ENCODE results near the gene ANHX.

GRCh38 chr12:133172491-133172890, 63.2 kb downstream of the ANHX start:
- no peak for TF ChIP-seq EZH2 (IDR thresholded peaks at IDR 0.05; ENCODE audit: borderline replicate concordance, low read length)
- no peak for TF ChIP-seq CTCF (conservative IDR thresholded peaks at IDR 0.05 in 1 of 2, IDR thresholded peaks at IDR 0.05 in 1 of 2; ENCODE audit: extremely low read depth in 1 of 2, insufficient read depth in 1 of 2, low read depth in 1 of 2, low read length in 2 of 2)
